A549 (cell line): Measurements from ENCODE around the gene GNAI2.

ENCODE experiments used
- CBX8 ChIP-seq: fragments of 200-600 bp; sonication (generic); IDR thresholded peaks from 2 replicates; pipeline ENCODE4 v1.6.1; 2016
- CEBPB ChIP-seq, 2 experiments: fragments of >200 bp in 1 of 2; sonication (Bioruptor Twin) in 1 of 2; formaldehyde crosslinking in 1 of 2; IDR thresholded peaks; 2 replicates each; pipeline ENCODE4 v1.6.1; 2012 to 2016
- CHD2 ChIP-seq: fragments of 150-350 bp; IDR thresholded peaks from 2 replicates; pipeline ENCODE4 v1.6.1; 2014; ENCODE audit warnings: low read length; ENCODE audit not compliant: partially characterized antibody
- EP300 ChIP-seq, 2 experiments: fragments of >200 bp; sonication (Bioruptor Twin); formaldehyde crosslinking; IDR thresholded peaks; 2 replicates in 1 of 2; 3 replicates in 1 of 2; pipeline ENCODE4 v1.6.1; 2016 to 2017
- HOXB13 ChIP-seq: fragments of 250-450 bp; sonication (Bioruptor Pico); IDR thresholded peaks from 2 replicates; pipeline ENCODE4 v1.5.0; 2020; ENCODE audit warnings: low read depth, mild to moderate bottlenecking, moderate library complexity
- KDM1A ChIP-seq: fragments of 200-600 bp; sonication (generic); IDR thresholded peaks from 2 replicates; pipeline ENCODE4 v1.6.1; 2016; ENCODE audit warnings: low read depth, mild to moderate bottlenecking
- MAFK ChIP-seq: fragments of 450-650 bp; IDR thresholded peaks from 2 replicates; pipeline ENCODE4 v1.6.1; 2014; ENCODE audit not compliant: partially characterized antibody
- POLR2A ChIP-seq: IDR thresholded peaks from 2 replicates; pipeline ENCODE4 v1.6.1; 2012; ENCODE audit warnings: mild to moderate bottlenecking, low read length
- SMC3 ChIP-seq: fragments of >200 bp; sonication (Bioruptor Twin); formaldehyde crosslinking; IDR thresholded peaks from 3 replicates; pipeline ENCODE4 v1.6.1; 2018; ENCODE audit warnings: inconsistent platforms
- TFCP2L1 ChIP-seq: fragments of 250-450 bp; sonication (Bioruptor Pico); IDR thresholded peaks from 2 replicates; pipeline ENCODE4 v1.5.0; 2021; ENCODE audit warnings: mild to moderate bottlenecking
- ZC3H11A ChIP-seq: fragments of 450-650 bp; IDR thresholded peaks from 2 replicates; pipeline ENCODE4 v1.6.1; 2014; ENCODE audit warnings: antibody characterized with exemption, mild to moderate bottlenecking
- TF ChIP-seq, protein P1 (sequence below): fragments of >200 bp; sonication (Bioruptor Twin); formaldehyde crosslinking; IDR thresholded peaks from 3 replicates; pipeline ENCODE4 v1.5.1; 2016

DNA sequence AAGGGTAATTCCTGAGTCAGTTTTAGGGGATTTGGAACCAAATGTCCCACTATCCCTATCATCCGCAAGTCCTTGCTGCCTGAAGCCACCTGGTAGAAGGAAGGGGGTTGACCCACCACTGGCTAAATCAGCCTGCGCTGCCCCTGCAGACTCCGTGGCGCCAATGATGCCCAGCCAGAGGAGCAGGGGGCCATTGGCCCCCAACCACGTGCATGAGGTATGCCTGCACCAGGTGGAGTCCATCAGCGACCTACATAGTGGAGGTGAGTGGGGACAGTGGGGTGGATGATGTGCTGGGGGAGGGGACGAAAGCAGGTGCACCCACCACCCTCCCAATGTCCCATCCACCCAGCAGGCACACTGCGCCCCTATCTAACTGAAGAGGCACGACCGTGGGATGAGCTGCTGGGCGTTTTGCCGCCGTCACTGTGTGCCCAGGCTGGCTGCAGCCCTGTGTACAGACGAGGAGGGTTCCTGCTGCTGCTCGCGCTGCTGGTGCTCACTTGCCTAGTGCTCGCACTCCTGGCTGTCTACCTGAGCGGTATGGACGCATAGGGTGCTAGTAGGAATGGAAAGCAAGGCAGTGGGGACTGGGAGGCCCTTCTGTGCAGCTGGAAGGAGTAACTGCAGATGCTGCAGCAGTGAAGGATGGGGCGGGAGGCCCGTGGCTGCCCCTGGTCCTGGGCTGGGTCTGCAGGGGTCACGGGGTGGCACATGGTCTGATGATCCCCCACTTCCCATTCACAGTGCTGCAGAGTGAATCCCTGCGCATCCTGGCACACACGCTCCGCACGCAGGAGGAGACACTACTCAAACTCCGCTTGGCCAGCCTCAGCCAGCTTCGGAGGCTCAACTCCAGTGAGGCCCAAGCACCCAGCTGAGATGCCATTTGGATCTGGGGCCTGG lies 50.6 kb downstream of the GNAI2 start:
- TF ChIP-seq CEBPB (IDR thresholded peaks at IDR 0.05) = no peak
- TF ChIP-seq CHD2 = no peak
- TF ChIP-seq, protein P1, sequence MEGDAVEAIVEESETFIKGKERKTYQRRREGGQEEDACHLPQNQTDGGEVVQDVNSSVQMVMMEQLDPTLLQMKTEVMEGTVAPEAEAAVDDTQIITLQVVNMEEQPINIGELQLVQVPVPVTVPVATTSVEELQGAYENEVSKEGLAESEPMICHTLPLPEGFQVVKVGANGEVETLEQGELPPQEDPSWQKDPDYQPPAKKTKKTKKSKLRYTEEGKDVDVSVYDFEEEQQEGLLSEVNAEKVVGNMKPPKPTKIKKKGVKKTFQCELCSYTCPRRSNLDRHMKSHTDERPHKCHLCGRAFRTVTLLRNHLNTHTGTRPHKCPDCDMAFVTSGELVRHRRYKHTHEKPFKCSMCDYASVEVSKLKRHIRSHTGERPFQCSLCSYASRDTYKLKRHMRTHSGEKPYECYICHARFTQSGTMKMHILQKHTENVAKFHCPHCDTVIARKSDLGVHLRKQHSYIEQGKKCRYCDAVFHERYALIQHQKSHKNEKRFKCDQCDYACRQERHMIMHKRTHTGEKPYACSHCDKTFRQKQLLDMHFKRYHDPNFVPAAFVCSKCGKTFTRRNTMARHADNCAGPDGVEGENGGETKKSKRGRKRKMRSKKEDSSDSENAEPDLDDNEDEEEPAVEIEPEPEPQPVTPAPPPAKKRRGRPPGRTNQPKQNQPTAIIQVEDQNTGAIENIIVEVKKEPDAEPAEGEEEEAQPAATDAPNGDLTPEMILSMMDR = no peak
- TF ChIP-seq ZC3H11A = no peak
- no peak for TF ChIP-seq KDM1A
- no peak for TF ChIP-seq EP300 (IDR thresholded peaks at IDR 0.05)
- no peak for TF ChIP-seq CBX8
- TF ChIP-seq SMC3 = no peak
- TF ChIP-seq MAFK = no peak
- TF ChIP-seq POLR2A = no peak
- no peak for TF ChIP-seq HOXB13
- no peak for TF ChIP-seq TFCP2L1 (CRISPR knock-in tag)
